ENCODE measurements around the gene INTS14.

- TF ChIP-seq CTCF (IDR thresholded peaks at IDR 0.05) (no peak), TCF7L2 (IDR thresholded peaks at IDR 0.05; ENCODE audit: low read depth, low read length) (no peak), REST (IDR thresholded peaks at IDR 0.05; ENCODE audit: insufficient read depth in 1 of 2, low read depth in 2 of 2, low read length in 1 of 2) (no peak)
Observed at GRCh38 chr15:65578904-65579728, 31.8 kb downstream of the INTS14 start.

All from Panc1 (cell line).